Measurements from ENCODE around the gene KCNF1. TPM values are rescaled to one million over a fixed set of nuclear protein-coding genes. Genes with fewer than 3 reads are reported as not detected.

The KCNF1 gene
- total and polyA plus RNA-seq, 2 of the 8 experiments (the other 6 are each of a cell fraction or from before 2014, with no cell fraction given), result 0.48 to 1.5 TPM

- TF ChIP-seq, protein P1, sequence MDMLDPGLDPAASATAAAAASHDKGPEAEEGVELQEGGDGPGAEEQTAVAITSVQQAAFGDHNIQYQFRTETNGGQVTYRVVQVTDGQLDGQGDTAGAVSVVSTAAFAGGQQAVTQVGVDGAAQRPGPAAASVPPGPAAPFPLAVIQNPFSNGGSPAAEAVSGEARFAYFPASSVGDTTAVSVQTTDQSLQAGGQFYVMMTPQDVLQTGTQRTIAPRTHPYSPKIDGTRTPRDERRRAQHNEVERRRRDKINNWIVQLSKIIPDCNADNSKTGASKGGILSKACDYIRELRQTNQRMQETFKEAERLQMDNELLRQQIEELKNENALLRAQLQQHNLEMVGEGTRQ (IDR thresholded peaks at IDR 0.05; ENCODE audit: low read length), result no peak
- TF ChIP-seq ZNF274 (IDR thresholded peaks at IDR 0.05; ENCODE audit: borderline replicate concordance, extremely low read depth, low read length) (no peak), RBBP5 (IDR thresholded peaks at IDR 0.05; ENCODE audit: borderline replicate concordance, low read depth, low read length) (no peak), BACH1 (IDR thresholded peaks at IDR 0.05; ENCODE audit: low read length) (no peak), RXRA (IDR thresholded peaks at IDR 0.05; ENCODE audit: insufficient read depth, low read depth, low read length) (no peak), ASH2L (IDR thresholded peaks at IDR 0.05; ENCODE audit: low read length) (no peak), POLR2AphosphoS5 (IDR thresholded peaks at IDR 0.05; ENCODE audit: low read depth, low read length) (no peak), RAD21 (IDR thresholded peaks at IDR 0.05 in 1 of 2, conservative IDR thresholded peaks at IDR 0.05 in 1 of 2; ENCODE audit: low read depth in 2 of 2, low read length in 2 of 2) (0 out of 4 replicates have a peak, but pooled peaks of 1 of the 2 experiments have one; percentile 2), SUZ12 (IDR thresholded peaks at IDR 0.05; ENCODE audit: low read length) (no peak)
- TF ChIP-seq, protein P2, sequence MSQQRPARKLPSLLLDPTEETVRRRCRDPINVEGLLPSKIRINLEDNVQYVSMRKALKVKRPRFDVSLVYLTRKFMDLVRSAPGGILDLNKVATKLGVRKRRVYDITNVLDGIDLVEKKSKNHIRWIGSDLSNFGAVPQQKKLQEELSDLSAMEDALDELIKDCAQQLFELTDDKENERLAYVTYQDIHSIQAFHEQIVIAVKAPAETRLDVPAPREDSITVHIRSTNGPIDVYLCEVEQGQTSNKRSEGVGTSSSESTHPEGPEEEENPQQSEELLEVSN (IDR thresholded peaks at IDR 0.05), result no peak
Observed at GRCh38 chr2:10879624-10880585, 31.8 kb upstream of the KCNF1 start (continued).
